Astrocyte (in vitro differentiated cells and primary cell): Measurements from ENCODE around the gene ZNF212.

Experiments
- EZH2 ChIP-seq: IDR thresholded peaks from 2 replicates; pipeline ENCODE4 v1.6.1; 2012; ENCODE audit warnings: mild to moderate bottlenecking, low read length, inconsistent platforms; ENCODE audit not compliant: insufficient read depth
- TF ChIP-seq, protein P1 (sequence below): IDR thresholded peaks from 2 replicates; pipeline ENCODE4 v1.5.1; 2011; ENCODE audit warnings: low read depth, mild to moderate bottlenecking, inconsistent platforms, low read length, moderate library complexity; ENCODE audit not compliant: insufficient read depth

DNA sequence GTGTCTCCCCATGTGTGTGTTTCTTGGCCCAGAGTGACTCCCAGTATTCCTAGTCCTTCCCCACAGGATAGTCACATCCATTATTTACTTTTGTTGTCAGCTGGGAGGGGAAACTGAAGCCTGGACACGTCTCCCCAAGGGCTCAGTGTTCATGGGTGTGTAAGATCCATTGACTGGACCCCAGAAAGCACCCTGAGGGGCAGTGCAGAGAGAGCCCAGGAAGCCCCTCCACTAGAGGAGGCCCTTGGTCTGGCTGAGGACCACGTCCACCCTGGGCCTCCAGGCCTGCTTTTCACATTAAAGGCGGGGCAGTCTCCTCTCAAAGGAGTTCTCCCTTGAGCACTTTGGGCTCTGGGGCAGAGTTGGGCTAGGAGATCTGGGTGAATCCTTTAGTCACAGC is 43.9 kb downstream of the ZNF212 start:
- no peak for TF ChIP-seq EZH2
- TF ChIP-seq, protein P1, sequence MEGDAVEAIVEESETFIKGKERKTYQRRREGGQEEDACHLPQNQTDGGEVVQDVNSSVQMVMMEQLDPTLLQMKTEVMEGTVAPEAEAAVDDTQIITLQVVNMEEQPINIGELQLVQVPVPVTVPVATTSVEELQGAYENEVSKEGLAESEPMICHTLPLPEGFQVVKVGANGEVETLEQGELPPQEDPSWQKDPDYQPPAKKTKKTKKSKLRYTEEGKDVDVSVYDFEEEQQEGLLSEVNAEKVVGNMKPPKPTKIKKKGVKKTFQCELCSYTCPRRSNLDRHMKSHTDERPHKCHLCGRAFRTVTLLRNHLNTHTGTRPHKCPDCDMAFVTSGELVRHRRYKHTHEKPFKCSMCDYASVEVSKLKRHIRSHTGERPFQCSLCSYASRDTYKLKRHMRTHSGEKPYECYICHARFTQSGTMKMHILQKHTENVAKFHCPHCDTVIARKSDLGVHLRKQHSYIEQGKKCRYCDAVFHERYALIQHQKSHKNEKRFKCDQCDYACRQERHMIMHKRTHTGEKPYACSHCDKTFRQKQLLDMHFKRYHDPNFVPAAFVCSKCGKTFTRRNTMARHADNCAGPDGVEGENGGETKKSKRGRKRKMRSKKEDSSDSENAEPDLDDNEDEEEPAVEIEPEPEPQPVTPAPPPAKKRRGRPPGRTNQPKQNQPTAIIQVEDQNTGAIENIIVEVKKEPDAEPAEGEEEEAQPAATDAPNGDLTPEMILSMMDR = no peak
